ENCODE results near the gene FBXO2. TPM values are rescaled to one million over a fixed set of nuclear protein-coding genes. Genes with fewer than 3 reads are reported as not detected.

FBXO2 gene
- total and polyA plus RNA-seq, 9 of the 15 experiments (the other 6 are each of a cell fraction or from before 2014, with no cell fraction given), result 0.04 to 1.9 (median 0.27) TPM

DNA sequence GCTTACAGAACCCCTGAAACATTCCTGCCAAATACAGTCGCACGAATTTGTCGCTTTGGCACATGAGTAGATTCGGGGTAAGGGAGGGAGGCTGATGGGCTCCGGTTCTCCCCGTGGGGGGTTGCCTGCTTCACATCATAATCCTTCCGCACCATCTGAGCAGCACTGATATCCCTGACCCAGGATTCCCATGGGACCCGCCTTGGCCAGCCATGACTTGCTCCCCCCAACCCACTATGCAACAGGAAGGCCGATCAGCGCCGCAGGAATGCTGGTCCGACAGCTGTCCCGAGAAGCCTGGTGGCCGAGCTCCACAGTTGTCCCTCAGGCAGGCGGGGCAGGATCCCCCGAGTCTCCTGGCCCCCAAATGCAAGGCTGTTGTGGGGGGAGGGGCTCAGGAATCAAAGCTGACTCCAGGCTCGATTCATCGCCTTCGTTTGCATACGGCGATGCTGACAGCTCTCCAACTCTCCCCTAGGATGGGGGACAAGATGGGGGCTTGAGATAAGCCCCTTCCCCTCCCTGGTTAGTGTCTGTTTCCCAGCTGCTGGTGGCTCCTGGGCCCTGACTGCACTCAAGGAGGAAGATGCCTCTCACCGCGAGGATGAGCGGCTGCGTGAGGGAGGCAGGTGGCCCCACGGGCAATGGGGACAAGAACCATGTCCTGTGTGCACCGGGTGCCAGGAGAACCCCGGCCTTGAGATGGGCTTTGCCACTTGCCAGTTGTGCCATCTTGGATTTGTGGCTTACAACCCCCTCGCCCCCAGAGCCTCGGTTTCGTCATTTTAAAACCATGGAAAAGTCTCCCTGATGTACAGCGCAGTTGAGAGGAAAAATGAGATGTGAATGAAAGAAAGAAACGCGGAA is 46.6 kb upstream of the FBXO2 start:
- peak in 2 of 4 experiments; percentile 43 to 44 for DNase-seq (ENCODE audit: extremely low read depth in 1 of 4, low spot score in 3 of 4)
- no peak; the same call in 1 of the 3 replicates for ATAC-seq
- Histone ChIP-seq H3K79me2 (ENCODE audit: control insufficient read depth, insufficient read depth, low read length) (no peaks in the 10 kb centered on the region), H3K4me2 (ENCODE audit: insufficient read depth, low read length) (peak overlapping the region; percentile 59), H3K9ac (ENCODE audit: insufficient read depth in 1 of 2, low read depth in 2 of 2, low read length in 2 of 2) (peak overlapping the region in 1 of 2 experiments; percentile 54; a peak in 2 of 4 replicates), H3K9me3 (replicated peaks; ENCODE audit: control insufficient read depth, insufficient read depth, low read depth, low read length) (no peaks in the 10 kb centered on the region), H4K20me1 (replicated peaks; ENCODE audit: control insufficient read depth, insufficient read depth, low read length) (no peaks in the 10 kb centered on the region), H3K4me3 (no peak overlapping the region), H3K27ac (ENCODE audit: extremely low read depth, low read depth, low read length) (no peak overlapping the region), H3K27me3 (ENCODE audit: control insufficient read depth in 2 of 2, insufficient read depth in 2 of 2, low read length in 2 of 2) (peaks cover 2 to 16% of the 10 kb centered on the region in 2 experiments; a peak in 3 of 5 replicates), H3K4me1 (replicated peaks in 1 of 2; ENCODE audit: control insufficient read depth in 2 of 2, insufficient read depth in 2 of 2, low read length in 2 of 2) (peaks cover 25 to 57% of the 10 kb centered on the region in 2 experiments; a peak in 4 of 5 replicates), H3K36me3 (ENCODE audit: control insufficient read depth, insufficient read depth, low read length) (no peaks in the 10 kb centered on the region), H3K9me1 (ENCODE audit: control insufficient read depth, insufficient read depth, low read length) (no peaks in the 10 kb centered on the region), H2AFZ (ENCODE audit: low read depth, low read length) (peak overlapping the region; percentile 53)
- 20% methylated on average over 34 of the region's 34 CpGs for WGBS (ENCODE audit: insufficient coverage, low coverage, missing lambda C conversion rate)
- BruUV-seq (replicated peaks), result no TSS peak
- in situ Hi-C loops (cut with MboI) (no loop called here), intact Hi-C loops (cut with micrococcal nuclease) (no loop called here)
- POLR2A ChIA-PET, result interaction anchor here (0.7 to 1.4 kb wide), 4 partner anchors 8 to 208 kb away, joined by 3 to 6 read pairs (median 4); no protein-coding TSS in a partner anchor
- FAIRE-seq, result no peak
- CTCF ChIA-PET (ENCODE audit: low intra/inter-chr PET ratio), result no interaction called here
- TF ChIP-seq ARID1B (IDR thresholded peaks at IDR 0.05), result peak; percentile 49
- peak in 1 of 2 experiments; percentile 13; a peak in 1 of 4 replicates for TF ChIP-seq KDM1A (IDR thresholded peaks at IDR 0.05)
- TF ChIP-seq, protein P1, sequence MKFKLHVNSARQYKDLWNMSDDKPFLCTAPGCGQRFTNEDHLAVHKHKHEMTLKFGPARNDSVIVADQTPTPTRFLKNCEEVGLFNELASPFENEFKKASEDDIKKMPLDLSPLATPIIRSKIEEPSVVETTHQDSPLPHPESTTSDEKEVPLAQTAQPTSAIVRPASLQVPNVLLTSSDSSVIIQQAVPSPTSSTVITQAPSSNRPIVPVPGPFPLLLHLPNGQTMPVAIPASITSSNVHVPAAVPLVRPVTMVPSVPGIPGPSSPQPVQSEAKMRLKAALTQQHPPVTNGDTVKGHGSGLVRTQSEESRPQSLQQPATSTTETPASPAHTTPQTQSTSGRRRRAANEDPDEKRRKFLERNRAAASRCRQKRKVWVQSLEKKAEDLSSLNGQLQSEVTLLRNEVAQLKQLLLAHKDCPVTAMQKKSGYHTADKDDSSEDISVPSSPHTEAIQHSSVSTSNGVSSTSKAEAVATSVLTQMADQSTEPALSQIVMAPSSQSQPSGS (CRISPR knock-in tag; IDR thresholded peaks at IDR 0.05), result no peak
- TF ChIP-seq ZBTB7A (IDR thresholded peaks at IDR 0.05; ENCODE audit: borderline replicate concordance, control insufficient read depth, low read depth, low read length), result 0 out of 2 replicates have a peak, but pooled peaks have one; percentile 34
- TF ChIP-seq SUPT5H (IDR thresholded peaks at IDR 0.05), result no peak
- no peak for TF ChIP-seq PML (IDR thresholded peaks at IDR 0.05; ENCODE audit: low read length)
- peak; percentile 49; the same call in 1 of the 2 replicates for TF ChIP-seq ZBTB33 (CRISPR knock-in tag; IDR thresholded peaks at IDR 0.05)
- no peak for TF ChIP-seq TAF15 (IDR thresholded peaks at IDR 0.05; ENCODE audit: low read depth, low read length)
- 0 out of 2 replicates have a peak, but pooled peaks have one; percentile 4 for TF ChIP-seq CREM (IDR thresholded peaks at IDR 0.05; ENCODE audit: low read depth)
- TF ChIP-seq TBL1XR1 (IDR thresholded peaks at IDR 0.05; ENCODE audit: low read length in 2 of 2), result no peak
- TF ChIP-seq, protein P2, sequence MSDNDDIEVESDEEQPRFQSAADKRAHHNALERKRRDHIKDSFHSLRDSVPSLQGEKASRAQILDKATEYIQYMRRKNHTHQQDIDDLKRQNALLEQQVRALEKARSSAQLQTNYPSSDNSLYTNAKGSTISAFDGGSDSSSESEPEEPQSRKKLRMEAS (CRISPR knock-in tag; IDR thresholded peaks at IDR 0.05), result peak; percentile 21; the same call in 1 of the 2 replicates
- TF ChIP-seq MTA3 (IDR thresholded peaks at IDR 0.05; ENCODE audit: borderline replicate concordance), result 0 out of 2 replicates have a peak, but pooled peaks have one; percentile 25
- TF ChIP-seq HOMEZ (CRISPR knock-in tag; IDR thresholded peaks at IDR 0.05), result no peak
- no peak for TF ChIP-seq THRA (IDR thresholded peaks at IDR 0.05)

All from K562 (cell line).